Measurements from ENCODE around the gene ETFRF1.

Gene ETFRF1

GRCh38 chr12:25236626-25237025 lies 41.6 kb downstream of the ETFRF1 start:
- no peak overlapping the region for H2BK12ac ChIP-seq (ENCODE audit: low read length)
- H3K36me3 ChIP-seq (ENCODE audit: control insufficient read depth in 1 of 2, insufficient read depth in 2 of 2, low read length in 2 of 2): peaks cover 3 to 10% of the 10 kb centered on the region in 2 experiments
- H3K9ac ChIP-seq (ENCODE audit: low read length): no peak overlapping the region
- no peak overlapping the region for H3K4me2 ChIP-seq (ENCODE audit: low read length)
- no peaks in the 10 kb centered on the region for H3K79me2 ChIP-seq (ENCODE audit: control insufficient read depth, insufficient read depth, low read length, poor library complexity)
- H4K91ac ChIP-seq (ENCODE audit: low read depth, low read length): no peak overlapping the region
- no peak overlapping the region for H4K8ac ChIP-seq (ENCODE audit: low read depth, low read length)
- H2BK120ac ChIP-seq (ENCODE audit: insufficient read depth, low read length, poor library complexity): no peak overlapping the region
- no peak overlapping the region for H3K23ac ChIP-seq (ENCODE audit: low read length)
- no peak overlapping the region for H3K14ac ChIP-seq (ENCODE audit: low read length)
- H3K4me3 ChIP-seq (ENCODE audit: low read depth, low read length): no peak overlapping the region
- H4K12ac ChIP-seq (ENCODE audit: low read depth, low read length): no peak overlapping the region
- no peaks in the 10 kb centered on the region for H3K79me1 ChIP-seq (ENCODE audit: low read length)
- no peaks in the 10 kb centered on the region for H3K9me3 ChIP-seq (ENCODE audit: insufficient read depth, low read depth, low read length)
- no peaks in the 10 kb centered on the region for H3K27me3 ChIP-seq (ENCODE audit: insufficient read depth, low read length)
- no peak overlapping the region for H2AK5ac ChIP-seq (ENCODE audit: low read length)
- H3K27ac ChIP-seq (ENCODE audit: low read depth, low read length): no peak overlapping the region
- DNase-seq: no peak
- no CpG with 5 or more reads among the region's 4 CpGs for WGBS (ENCODE audit: extremely low coverage, insufficient coverage, insufficient read length)
- no peak overlapping the region for H2AFZ ChIP-seq (ENCODE audit: insufficient read depth, low read length, poor library complexity)
- H3K4ac ChIP-seq (ENCODE audit: low read depth, low read length): no peak overlapping the region
- no peak overlapping the region for H2BK5ac ChIP-seq (ENCODE audit: low read depth, low read length, poor library complexity)
- no peak overlapping the region for H3K18ac ChIP-seq (ENCODE audit: low read length)
- no peaks in the 10 kb centered on the region for H3K4me1 ChIP-seq (ENCODE audit: control insufficient read depth in 1 of 2, insufficient read depth in 2 of 2, low read length in 2 of 2)

GRCh38 chr12:25241167-25242020 lies 46.4 kb downstream of the ETFRF1 start:
- WGBS (ENCODE audit: extremely low coverage, insufficient coverage, insufficient read length): no CpG with 5 or more reads among the region's 6 CpGs
- no peaks in the 10 kb centered on the region for H3K79me1 ChIP-seq (ENCODE audit: low read length)

GRCh38 chr12:25242981-25243679 lies 48.1 kb downstream of the ETFRF1 start:
- Histone ChIP-seq H2BK12ac (ENCODE audit: low read length) (no peak overlapping the region), H3K4me1 (ENCODE audit: control insufficient read depth in 1 of 2, insufficient read depth in 2 of 2, low read length in 2 of 2) (peaks cover 0 to 2% of the 10 kb centered on the region in 2 experiments), H3K27ac (ENCODE audit: low read depth, low read length) (no peak overlapping the region), H3K27me3 (ENCODE audit: insufficient read depth, low read length) (no peaks in the 10 kb centered on the region), H2AK5ac (ENCODE audit: low read length) (no peak overlapping the region), H3K14ac (ENCODE audit: low read length) (no peak overlapping the region), H3K23ac (ENCODE audit: low read length) (no peak overlapping the region), H3K18ac (ENCODE audit: low read length) (no peak overlapping the region), H3K4me2 (ENCODE audit: low read length) (no peak overlapping the region), H3K79me1 (ENCODE audit: low read length) (no peaks in the 10 kb centered on the region), H2AFZ (ENCODE audit: insufficient read depth, low read length, poor library complexity) (no peak overlapping the region), H3K36me3 (ENCODE audit: control insufficient read depth in 1 of 2, insufficient read depth in 2 of 2, low read length in 2 of 2) (peaks cover 2 to 6% of the 10 kb centered on the region in 2 experiments), H3K79me2 (ENCODE audit: control insufficient read depth, insufficient read depth, low read length, poor library complexity) (peaks cover 4% of the 10 kb centered on the region), H3K9me3 (ENCODE audit: insufficient read depth, low read depth, low read length) (no peaks in the 10 kb centered on the region), H2BK5ac (ENCODE audit: low read depth, low read length, poor library complexity) (no peak overlapping the region), H3K4ac (ENCODE audit: low read depth, low read length) (no peak overlapping the region), H4K8ac (ENCODE audit: low read depth, low read length) (no peak overlapping the region), H3K4me3 (ENCODE audit: low read depth, low read length) (no peak overlapping the region), H3K9ac (ENCODE audit: low read length) (no peak overlapping the region), H4K12ac (ENCODE audit: low read depth, low read length) (no peak overlapping the region), H2BK120ac (ENCODE audit: insufficient read depth, low read length, poor library complexity) (no peak overlapping the region), H4K91ac (ENCODE audit: low read depth, low read length) (no peak overlapping the region)
- DNase-seq: peak; percentile 36 to 74
- no CpG with 5 or more reads among the region's 5 CpGs for WGBS (ENCODE audit: extremely low coverage, insufficient coverage, insufficient read length)

More at GRCh38 chr12:25241167-25242020, 46.4 kb downstream of the ETFRF1 start:
- Histone ChIP-seq H3K14ac (ENCODE audit: low read length) (no peak overlapping the region), H3K18ac (ENCODE audit: low read length) (no peak overlapping the region), H3K27me3 (ENCODE audit: insufficient read depth, low read length) (no peaks in the 10 kb centered on the region), H3K23ac (ENCODE audit: low read length) (no peak overlapping the region), H4K91ac (ENCODE audit: low read depth, low read length) (no peak overlapping the region), H2BK120ac (ENCODE audit: insufficient read depth, low read length, poor library complexity) (no peak overlapping the region), H3K4me2 (ENCODE audit: low read length) (no peak overlapping the region), H3K4ac (ENCODE audit: low read depth, low read length) (no peak overlapping the region), H3K36me3 (ENCODE audit: control insufficient read depth in 1 of 2, insufficient read depth in 2 of 2, low read length in 2 of 2) (peaks cover 3 to 5% of the 10 kb centered on the region in 2 experiments), H3K79me2 (ENCODE audit: control insufficient read depth, insufficient read depth, low read length, poor library complexity) (no peaks in the 10 kb centered on the region), H4K12ac (ENCODE audit: low read depth, low read length) (no peak overlapping the region), H3K4me3 (ENCODE audit: low read depth, low read length) (no peak overlapping the region), H3K4me1 (ENCODE audit: control insufficient read depth in 1 of 2, insufficient read depth in 2 of 2, low read length in 2 of 2) (no peaks in the 10 kb centered on the region), H2BK5ac (ENCODE audit: low read depth, low read length, poor library complexity) (no peak overlapping the region), H3K27ac (ENCODE audit: low read depth, low read length) (no peak overlapping the region), H3K9ac (ENCODE audit: low read length) (no peak overlapping the region), H2AK5ac (ENCODE audit: low read length) (no peak overlapping the region), H2BK12ac (ENCODE audit: low read length) (no peak overlapping the region), H2AFZ (ENCODE audit: insufficient read depth, low read length, poor library complexity) (no peak overlapping the region), H4K8ac (ENCODE audit: low read depth, low read length) (no peak overlapping the region), H3K9me3 (ENCODE audit: insufficient read depth, low read depth, low read length) (no peaks in the 10 kb centered on the region)
- DNase-seq: peak in 1 of 2 donors; percentile 74

- Histone ChIP-seq H3K27ac (ENCODE audit: low read depth, low read length) (no peak overlapping the region), H3K4me3 (ENCODE audit: low read depth, low read length) (no peak overlapping the region), H3K4me1 (ENCODE audit: control insufficient read depth in 1 of 2, insufficient read depth in 2 of 2, low read length in 2 of 2) (peaks cover 0 to 3% of the 10 kb centered on the region in 2 experiments), H4K12ac (ENCODE audit: low read depth, low read length) (no peak overlapping the region), H3K36me3 (ENCODE audit: control insufficient read depth in 1 of 2, insufficient read depth in 2 of 2, low read length in 2 of 2) (peaks cover 2 to 7% of the 10 kb centered on the region in 2 experiments), H2BK5ac (ENCODE audit: low read depth, low read length, poor library complexity) (no peak overlapping the region), H3K4ac (ENCODE audit: low read depth, low read length) (no peak overlapping the region), H3K14ac (ENCODE audit: low read length) (no peak overlapping the region), H3K9ac (ENCODE audit: low read length) (no peak overlapping the region), H3K79me2 (ENCODE audit: control insufficient read depth, insufficient read depth, low read length, poor library complexity) (peaks cover 6% of the 10 kb centered on the region), H3K18ac (ENCODE audit: low read length) (no peak overlapping the region), H2AFZ (ENCODE audit: insufficient read depth, low read length, poor library complexity) (no peak overlapping the region), H3K4me2 (ENCODE audit: low read length) (no peak overlapping the region), H2AK5ac (ENCODE audit: low read length) (no peak overlapping the region), H3K23ac (ENCODE audit: low read length) (no peak overlapping the region), H3K79me1 (ENCODE audit: low read length) (no peaks in the 10 kb centered on the region), H4K91ac (ENCODE audit: low read depth, low read length) (no peak overlapping the region), H2BK12ac (ENCODE audit: low read length) (no peak overlapping the region), H3K27me3 (ENCODE audit: insufficient read depth, low read length) (no peaks in the 10 kb centered on the region), H4K8ac (ENCODE audit: low read depth, low read length) (no peak overlapping the region), H3K9me3 (ENCODE audit: insufficient read depth, low read depth, low read length) (no peaks in the 10 kb centered on the region), H2BK120ac (ENCODE audit: insufficient read depth, low read length, poor library complexity) (no peak overlapping the region)
- no peak for DNase-seq
Observed at GRCh38 chr12:25243680-25243990, 48.6 kb downstream of the ETFRF1 start.

Data from trophoblast cell (in vitro differentiated cells and primary cell).